Activated CD4-positive, alpha-beta T cell treated with anti-CD3 and anti-CD28 coated beads for 1 hour (primary cell): Measurements from ENCODE around the gene RAC3.

Experiments
- DNase-seq: peaks from one replicate; pipeline ENCODE4 v3.0.0-alpha.2; 2020

The RAC3 gene

GRCh38 chr17:82045936-82046484 lies 14.5 kb downstream of the RAC3 start:
- no peak for DNase-seq

GRCh38 chr17:82046903-82047302 lies 15.4 kb downstream of the RAC3 start:
- no peak for DNase-seq

GRCh38 chr17:82047379-82047778 lies 15.9 kb downstream of the RAC3 start:
- no peak for DNase-seq

- no peak for DNase-seq
These were observed 16.6 kb downstream of the RAC3 start for GRCh38 chr17:82047914-82048570.

GRCh38 chr17:82048571-82048971 lies 17.1 kb downstream of the RAC3 start:
- no peak for DNase-seq

- no peak for DNase-seq
These were observed 17.6 kb downstream of the RAC3 start for GRCh38 chr17:82049106-82049505.

GRCh38 chr17:82049521-82049971 lies 18.1 kb downstream of the RAC3 start:
- DNase-seq, result no peak

GRCh38 chr17:82050152-82050760 lies 18.8 kb downstream of the RAC3 start:
- DNase-seq, result no peak

GRCh38 chr17:82050761-82051641 lies 19.5 kb downstream of the RAC3 start:
- DNase-seq, result no peak

- DNase-seq, result peak; percentile 74
These were observed 20.5 kb downstream of the RAC3 start, which contains the start of the genes GPS1 and RFNG for GRCh38 chr17:82051776-82052637. GPS1 (plus strand) TSS chr17:82051898; CDS start chr17:82051932, 34 bp downstream. RFNG (minus strand) TSS chr17:82051811; CDS start chr17:82051766, 45 bp downstream.

- DNase-seq, result no peak
These were observed 21.2 kb downstream of the RAC3 start for GRCh38 chr17:82052638-82053059.

- DNase-seq, result no peak
These were observed 21.7 kb downstream of the RAC3 start for GRCh38 chr17:82053130-82053529.

GRCh38 chr17:82053556-82054263 lies 22.2 kb downstream of the RAC3 start:
- no peak for DNase-seq

- no peak for DNase-seq
These were observed 23.0 kb downstream of the RAC3 start for GRCh38 chr17:82054351-82055022.

- no peak for DNase-seq
These were observed 23.8 kb downstream of the RAC3 start for GRCh38 chr17:82055023-82055964.

GRCh38 chr17:82055965-82056728 lies 24.7 kb downstream of the RAC3 start:
- no peak for DNase-seq

- no peak for DNase-seq
These were observed 25.5 kb downstream of the RAC3 start for GRCh38 chr17:82056729-82057621.
